ENCODE data around the gene VASH1.

VASH1 gene

DNA sequence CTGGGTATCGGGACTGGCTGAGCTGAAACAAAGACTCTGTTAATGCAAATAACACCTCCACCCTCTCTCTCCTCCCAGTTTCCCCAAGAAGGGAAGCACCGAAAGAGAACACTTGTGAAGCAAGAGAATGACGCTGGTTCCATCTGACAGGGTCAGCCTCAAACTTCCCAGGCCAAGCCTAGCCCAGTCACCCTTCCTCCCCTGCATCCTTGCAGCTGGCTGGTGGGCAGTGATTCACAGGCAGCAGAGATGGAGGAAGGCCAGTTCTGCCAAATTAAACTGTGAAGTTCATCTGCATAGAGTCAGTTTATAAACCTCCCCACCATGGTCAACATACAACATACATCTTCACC is 67.7 kb downstream of the VASH1 start:
- no peak for DNase-seq (ENCODE audit: extremely low read depth, low read depth)
- TF ChIP-seq, protein P1, sequence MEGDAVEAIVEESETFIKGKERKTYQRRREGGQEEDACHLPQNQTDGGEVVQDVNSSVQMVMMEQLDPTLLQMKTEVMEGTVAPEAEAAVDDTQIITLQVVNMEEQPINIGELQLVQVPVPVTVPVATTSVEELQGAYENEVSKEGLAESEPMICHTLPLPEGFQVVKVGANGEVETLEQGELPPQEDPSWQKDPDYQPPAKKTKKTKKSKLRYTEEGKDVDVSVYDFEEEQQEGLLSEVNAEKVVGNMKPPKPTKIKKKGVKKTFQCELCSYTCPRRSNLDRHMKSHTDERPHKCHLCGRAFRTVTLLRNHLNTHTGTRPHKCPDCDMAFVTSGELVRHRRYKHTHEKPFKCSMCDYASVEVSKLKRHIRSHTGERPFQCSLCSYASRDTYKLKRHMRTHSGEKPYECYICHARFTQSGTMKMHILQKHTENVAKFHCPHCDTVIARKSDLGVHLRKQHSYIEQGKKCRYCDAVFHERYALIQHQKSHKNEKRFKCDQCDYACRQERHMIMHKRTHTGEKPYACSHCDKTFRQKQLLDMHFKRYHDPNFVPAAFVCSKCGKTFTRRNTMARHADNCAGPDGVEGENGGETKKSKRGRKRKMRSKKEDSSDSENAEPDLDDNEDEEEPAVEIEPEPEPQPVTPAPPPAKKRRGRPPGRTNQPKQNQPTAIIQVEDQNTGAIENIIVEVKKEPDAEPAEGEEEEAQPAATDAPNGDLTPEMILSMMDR (IDR thresholded peaks at IDR 0.05; ENCODE audit: low read depth, low read length), result no peak

DNA sequence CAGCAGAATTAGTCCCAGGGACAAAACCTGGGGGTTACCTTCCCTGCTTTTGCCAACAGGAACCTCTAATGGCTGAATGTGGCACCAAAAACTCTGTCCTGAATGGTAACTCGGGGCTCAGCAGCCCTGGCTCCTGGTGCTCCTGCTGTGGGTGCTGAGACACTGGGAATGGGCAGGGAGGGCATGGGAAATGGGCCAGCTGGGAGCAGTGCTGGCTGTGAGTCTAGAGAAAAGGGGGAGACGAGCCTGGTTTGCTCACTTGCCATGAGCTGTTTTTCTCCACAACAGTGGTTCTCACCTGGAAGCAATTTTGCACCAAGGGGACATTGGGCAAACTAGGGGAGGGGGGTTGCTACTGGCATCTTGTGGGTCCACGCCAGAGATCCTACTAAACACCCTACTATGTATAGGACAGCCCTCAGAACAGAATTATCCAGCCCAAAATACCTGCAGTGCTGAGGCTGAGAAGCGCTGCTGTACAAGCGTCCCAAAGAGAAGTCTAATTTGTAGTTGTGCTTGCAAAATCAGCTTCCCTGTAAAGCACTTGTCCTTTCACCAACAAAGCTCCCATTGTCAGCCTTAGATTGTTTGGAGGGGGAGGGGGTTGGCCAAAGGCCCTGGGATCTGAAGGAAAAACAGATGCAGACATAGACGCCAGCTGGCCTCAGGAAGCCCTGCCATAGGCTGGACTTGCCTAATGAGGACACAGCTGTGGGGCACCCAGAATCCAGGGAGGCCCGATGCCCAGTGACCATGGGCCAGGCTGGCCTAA is 68.6 kb downstream of the VASH1 start:
- TF ChIP-seq, protein P1 (IDR thresholded peaks at IDR 0.05; ENCODE audit: low read depth, low read length), result no peak
- DNase-seq (ENCODE audit: extremely low read depth, low read depth), result no peak

DNA sequence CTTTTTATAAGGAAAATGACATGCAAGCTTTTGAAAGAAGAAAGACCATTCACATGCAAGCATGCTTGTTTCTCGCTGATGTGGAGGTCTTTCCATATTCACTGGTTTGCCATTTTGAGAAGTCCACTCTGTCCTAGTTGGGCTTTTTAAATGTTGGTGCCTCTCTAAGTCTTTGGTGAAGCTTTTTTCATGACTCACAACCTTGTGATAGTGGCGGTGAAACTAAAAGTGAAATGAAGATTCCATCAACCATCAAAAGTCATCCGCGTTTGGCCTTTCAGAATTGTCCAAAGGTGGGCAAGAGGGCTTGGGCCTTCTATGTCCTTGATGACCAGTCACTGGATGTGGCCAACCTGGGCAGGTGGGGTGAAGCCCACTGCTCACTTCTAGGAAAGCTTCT is 69.3 kb downstream of the VASH1 start:
- no peak for DNase-seq (ENCODE audit: extremely low read depth, low read depth)
- TF ChIP-seq, protein P1 (IDR thresholded peaks at IDR 0.05; ENCODE audit: low read depth, low read length), result no peak

DNA sequence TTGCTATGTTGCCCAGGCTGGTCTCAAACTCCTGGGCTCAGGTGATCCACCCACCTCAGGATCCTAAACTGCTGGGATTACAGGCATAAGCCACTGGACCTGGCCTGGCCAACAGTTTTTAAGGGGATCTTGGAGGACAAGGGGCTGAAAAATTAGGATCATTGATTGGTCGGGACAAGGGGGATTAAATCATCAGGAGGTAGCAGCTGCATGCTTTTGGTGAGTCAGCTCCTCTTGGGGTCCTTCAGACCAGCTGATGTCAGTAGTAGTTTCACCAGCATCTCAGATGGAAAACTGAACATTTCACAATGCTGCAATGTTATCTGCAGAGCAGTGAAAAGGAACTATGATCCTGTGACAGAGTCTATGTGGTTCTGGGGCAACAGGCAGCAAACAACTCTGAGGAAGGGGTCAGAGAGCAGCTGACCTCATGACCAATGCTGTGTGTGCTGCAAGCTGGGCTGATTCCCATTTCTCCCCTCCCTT is 71.3 kb downstream of the VASH1 start:
- DNase-seq (ENCODE audit: extremely low read depth, low read depth), result no peak
- TF ChIP-seq, protein P1 (IDR thresholded peaks at IDR 0.05; ENCODE audit: low read depth, low read length), result no peak

All from AG09319 (cell line).